Measurements from ENCODE around the gene GAS6.

Gene GAS6

DNA sequence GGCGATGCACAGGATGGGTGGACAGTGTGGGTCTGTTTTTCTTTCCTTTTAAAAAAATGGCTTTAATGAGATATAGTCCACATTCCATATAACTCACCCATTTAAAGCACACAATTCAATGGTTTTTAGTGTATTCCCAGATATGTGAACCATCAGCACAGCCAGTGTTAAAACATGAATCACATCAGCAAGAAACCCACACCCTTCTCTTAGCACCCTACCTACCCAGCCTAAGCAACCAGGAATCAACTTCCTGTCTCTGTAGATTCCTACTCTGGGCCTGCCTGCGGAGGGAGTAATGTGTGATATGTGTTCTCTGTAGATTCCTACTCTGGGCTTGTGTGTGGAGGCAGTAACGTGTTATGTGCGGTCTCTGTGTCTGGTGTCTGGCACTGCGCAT lies 92.9 kb downstream of the GAS6 start:
- DNase-seq (ENCODE audit: low read depth in 2 of 2): no peak
